Psoas muscle (tissue), 8 donors: ENCODE results near the gene CXCR4. TPM values are rescaled to one million over a fixed set of nuclear protein-coding genes. Genes with fewer than 3 reads are reported as not detected.

Experiments
- ATAC-seq, 4 donors: fragments of 200-7000 bp; cut with Tn5 transposase; one replicate each; pipeline ENCODE4 v1.9.1; 2020; ENCODE audit warnings: moderate library complexity in 3 of 4, mild to moderate bottlenecking in 2 of 4
- DNase-seq, 2 donors: peaks; one replicate each; pipeline ENCODE4 v3.0.0-alpha.2; 2020
- H3K27ac ChIP-seq: fragments of 200-600 bp; one replicate; pipeline ENCODE4 v1.8.0; 2022
- H3K27me3 ChIP-seq, 3 donors: fragments of 200-600 bp in 1 of 3; one replicate each; pipeline versions ENCODE4 v1.6.1 to v1.8.0; 2013 to 2022; ENCODE audit warnings: low read length in 2 of 3, mild to moderate bottlenecking in 2 of 3, moderate library complexity in 1 of 3; ENCODE audit not compliant: insufficient read depth in 3 of 3
- H3K36me3 ChIP-seq, 2 donors: fragments of 200-600 bp in 1 of 2; one replicate each; pipeline versions ENCODE4 v1.6.1 to v1.8.0; 2013 to 2022; ENCODE audit warnings: low read depth in 1 of 2, mild to moderate bottlenecking in 1 of 2, moderate library complexity in 1 of 2; ENCODE audit not compliant: insufficient read depth in 1 of 2
- H3K4me1 ChIP-seq: fragments of 200-600 bp; one replicate; pipeline ENCODE4 v1.8.0; 2022
- H3K4me3 ChIP-seq: fragments of 200-600 bp; one replicate; pipeline ENCODE4 v1.8.0; 2022; ENCODE audit warnings: mild to moderate bottlenecking
- H3K9me3 ChIP-seq: fragments of 200-600 bp; one replicate; pipeline ENCODE4 v1.8.0; 2022
- WGBS, 3 donors: extraction: QIAGEN DNeasy Blood & Tissue Kit; methylation state at CpG; one replicate each; pipeline versions ENCODE4 v1.1.6 to v1.1.7; 2013; 5-methylcytosine and 5-hydroxymethylcytosine counted together
- intact Hi-C, 2 donors: fragments of 100-400 bp; cut with DNase I; formaldehyde crosslinking; loops; one replicate each; pipeline versions ENCODE4 v1.11.0 to v1.14.2; 2022
- polyA plus RNA-seq, 3 donors: library from polyadenylated mRNA; stranded (reverse); fragments of 200-250 nt; gene quantifications; one replicate each; pipeline ENCODE4 v1.2.3, GENCODE V29; 2013
- total RNA-seq, 4 donors: library from RNA; stranded (reverse); fragmentation: NEBNext Ultra II Directional in 2 of 4; extraction: Animal tissue kit (Norgen Biotek cat#: 25700) in 2 of 4; gene quantifications; one replicate each; pipeline versions ENCODE4 v1.2.1 to v1.2.4, GENCODE V29; 2021 to 2023
- TF ChIP-seq, protein P1 (sequence below): fragments of 200-600 bp; IDR thresholded peaks from one replicate; pipeline ENCODE4 v1.8.0; 2022; ENCODE audit warnings: antibody characterized with exemption
- donor health status: healthy with polysubstance abuse.
- donor health status: DM: no; HTN: no; CAD: no; lungs with moderate emphysema.
- donor health status: Bipolar disorder and iron deficiency.
- donor health status: healthy.
- donor health status: DM: yes; HTN: yes; CAD: no.
- donor health status: DM: no; HTN: no; CAD: no.
- donor health status: DM: no; HTN: no; CAD: no.
- donor health status: DM: yes; HTN: yes; CAD: no.

Gene CXCR4
- total and polyA plus RNA-seq, 7 donors: 1.8 to 9.1 (median 3.0) TPM

GRCh38 chr2:136068581-136069227 is 49.2 kb downstream of the CXCR4 start:
- Histone ChIP-seq H3K36me3 (no peaks in the 10 kb centered on the region), H3K4me1 (no peaks in the 10 kb centered on the region), H3K9me3 (no peaks in the 10 kb centered on the region), H3K27ac (no peak overlapping the region), H3K4me3 (no peak overlapping the region), H3K27me3 (no peaks in the 10 kb centered on the region)
- 62 to 81% (median 62%) methylated on average over 4 of the region's 4 CpGs for WGBS, 3 donors
- intact Hi-C loops: no loop called here
- DNase-seq (no peak), ATAC-seq (no peak)
- TF ChIP-seq, protein P1, sequence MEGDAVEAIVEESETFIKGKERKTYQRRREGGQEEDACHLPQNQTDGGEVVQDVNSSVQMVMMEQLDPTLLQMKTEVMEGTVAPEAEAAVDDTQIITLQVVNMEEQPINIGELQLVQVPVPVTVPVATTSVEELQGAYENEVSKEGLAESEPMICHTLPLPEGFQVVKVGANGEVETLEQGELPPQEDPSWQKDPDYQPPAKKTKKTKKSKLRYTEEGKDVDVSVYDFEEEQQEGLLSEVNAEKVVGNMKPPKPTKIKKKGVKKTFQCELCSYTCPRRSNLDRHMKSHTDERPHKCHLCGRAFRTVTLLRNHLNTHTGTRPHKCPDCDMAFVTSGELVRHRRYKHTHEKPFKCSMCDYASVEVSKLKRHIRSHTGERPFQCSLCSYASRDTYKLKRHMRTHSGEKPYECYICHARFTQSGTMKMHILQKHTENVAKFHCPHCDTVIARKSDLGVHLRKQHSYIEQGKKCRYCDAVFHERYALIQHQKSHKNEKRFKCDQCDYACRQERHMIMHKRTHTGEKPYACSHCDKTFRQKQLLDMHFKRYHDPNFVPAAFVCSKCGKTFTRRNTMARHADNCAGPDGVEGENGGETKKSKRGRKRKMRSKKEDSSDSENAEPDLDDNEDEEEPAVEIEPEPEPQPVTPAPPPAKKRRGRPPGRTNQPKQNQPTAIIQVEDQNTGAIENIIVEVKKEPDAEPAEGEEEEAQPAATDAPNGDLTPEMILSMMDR: no peak

- TF ChIP-seq, protein P1: no peak
- no peak for ATAC-seq
- H3K4me3 ChIP-seq: no peak overlapping the region
- no peak for DNase-seq
- no peaks in the 10 kb centered on the region for H3K9me3 ChIP-seq
- H3K27ac ChIP-seq: no peak overlapping the region
- WGBS, 3 donors: 45 to 55% (median 47%) methylated on average over 11 of the region's 11 CpGs
- intact Hi-C loops: no loop called here
- no peaks in the 10 kb centered on the region for H3K4me1 ChIP-seq
- no peaks in the 10 kb centered on the region for H3K27me3 ChIP-seq
- no peaks in the 10 kb centered on the region for H3K36me3 ChIP-seq
These were observed 49.9 kb downstream of the CXCR4 start for GRCh38 chr2:136067897-136068580.

- Histone ChIP-seq H3K4me1 (no peaks in the 10 kb centered on the region), H3K27ac (no peak overlapping the region), H3K9me3 (no peaks in the 10 kb centered on the region), H3K36me3 (no peaks in the 10 kb centered on the region), H3K27me3 (no peaks in the 10 kb centered on the region), H3K4me3 (no peak overlapping the region)
- no peak for ATAC-seq
- TF ChIP-seq, protein P1: no peak
- DNase-seq: no peak
- intact Hi-C loops: no loop called here
- 82 to 89% (median 83%) methylated on average over 10 of the region's 10 CpGs for WGBS, 3 donors
These were observed 50.5 kb downstream of the CXCR4 start for GRCh38 chr2:136067459-136067858.

DNA sequence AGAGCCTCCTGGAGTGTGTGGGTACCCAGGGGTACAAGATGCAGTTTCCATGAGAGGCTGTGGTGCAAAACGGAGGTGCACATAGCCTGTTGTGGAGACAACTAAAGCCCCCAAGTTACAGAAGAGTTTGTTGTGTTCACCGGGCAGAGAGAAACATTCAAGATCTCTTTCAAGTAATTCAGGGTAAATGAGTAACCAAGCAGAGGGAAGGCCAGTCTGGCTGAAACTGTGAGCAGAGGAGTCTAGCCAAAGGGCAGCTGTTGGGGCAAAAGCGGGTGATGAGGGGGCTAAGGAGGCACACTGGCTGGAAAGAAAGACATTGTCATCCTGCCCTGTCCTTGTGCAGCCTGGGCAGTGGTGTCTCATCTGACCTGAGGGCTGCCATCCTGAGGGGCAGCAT is 52.0 kb downstream of the CXCR4 start:
- Histone ChIP-seq H3K4me1 (no peaks in the 10 kb centered on the region), H3K36me3 (no peaks in the 10 kb centered on the region), H3K27me3 (no peaks in the 10 kb centered on the region), H3K27ac (no peak overlapping the region), H3K9me3 (no peaks in the 10 kb centered on the region), H3K4me3 (no peak overlapping the region)
- no peak for DNase-seq
- intact Hi-C loops: no loop called here
- 49 to 80% (median 64%) methylated on average over 3 of the region's 3 CpGs for WGBS, 3 donors
- no peak for ATAC-seq
- TF ChIP-seq, protein P1: no peak
